Measurements from ENCODE around the gene MTCL1. TPM values are rescaled to one million over a fixed set of nuclear protein-coding genes. Genes with fewer than 3 reads are reported as not detected.

The MTCL1 gene
- total RNA-seq, 1 experiment from 2014 or later = 28.3 TPM

- intact Hi-C loops (cut with micrococcal nuclease; ENCODE audit: unreplicated experiment) = no loop called here
- BruUV-seq (replicated peaks) = no TSS peak
These were observed 37.5 kb upstream of the MTCL1 start for GRCh38 chr18:8667846-8668245.

GRCh38 chr18:8668381-8668780 is 37.0 kb upstream of the MTCL1 start:
- POLR2A ChIA-PET = no interaction called here
- BruUV-seq (replicated peaks) = no TSS peak
- Mint-ChIP-seq H3K27ac (ENCODE audit: unreplicated experiment) (no peak overlapping the region), H3K27me3 (ENCODE audit: insufficient read depth, unreplicated experiment) (no peaks in the 10 kb centered on the region), H3K4me3 (ENCODE audit: unreplicated experiment) (no peak overlapping the region), H3K4me1 (ENCODE audit: low read depth, unreplicated experiment) (no peaks in the 10 kb centered on the region), H3K36me3 (ENCODE audit: insufficient read depth, unreplicated experiment) (no peaks in the 10 kb centered on the region), H3K9me3 (ENCODE audit: unreplicated experiment) (no peaks in the 10 kb centered on the region)
- intact Hi-C loops (cut with micrococcal nuclease; ENCODE audit: unreplicated experiment) = no loop called here
- TF ChIP-seq CTCF (IDR thresholded peaks at IDR 0.05; ENCODE audit: insufficient read depth in 1 of 2, low read depth in 1 of 2, low read length in 1 of 2, severe bottlenecking in 1 of 2, unreplicated experiment in 1 of 2) = no peak
- H3K9me3 ChIP-seq = no peaks in the 10 kb centered on the region
- H3K4me3 ChIP-seq (ENCODE audit: low read depth, low read length) = no peak overlapping the region
- CTCF ChIA-PET = no interaction called here
- H3K27me3 ChIP-seq (replicated peaks; ENCODE audit: control insufficient read depth, insufficient read depth, low read length) = no peaks in the 10 kb centered on the region
- H3K36me3 ChIP-seq (ENCODE audit: control insufficient read depth, insufficient read depth, low read length) = no peaks in the 10 kb centered on the region
- H3K4me1 ChIP-seq = no peaks in the 10 kb centered on the region
- DNase-seq = no peak

More at GRCh38 chr18:8667846-8668245, 37.5 kb upstream of the MTCL1 start:
- H3K27me3 ChIP-seq (replicated peaks; ENCODE audit: control insufficient read depth, insufficient read depth, low read length) = no peaks in the 10 kb centered on the region
- H3K36me3 Mint-ChIP-seq (ENCODE audit: insufficient read depth, unreplicated experiment) = no peaks in the 10 kb centered on the region
- H3K4me3 ChIP-seq (ENCODE audit: low read depth, low read length) = no peak overlapping the region
- H3K27ac Mint-ChIP-seq (ENCODE audit: unreplicated experiment) = no peak overlapping the region
- ChIA-PET POLR2A (no interaction called here), CTCF (no interaction called here)
- no peak for TF ChIP-seq CTCF (IDR thresholded peaks at IDR 0.05; ENCODE audit: insufficient read depth in 1 of 2, low read depth in 1 of 2, low read length in 1 of 2, severe bottlenecking in 1 of 2, unreplicated experiment in 1 of 2)
- no peaks in the 10 kb centered on the region for H3K27me3 Mint-ChIP-seq (ENCODE audit: insufficient read depth, unreplicated experiment)
- DNase-seq = no peak
- no peaks in the 10 kb centered on the region for H3K36me3 ChIP-seq (ENCODE audit: control insufficient read depth, insufficient read depth, low read length)
- H3K4me1 Mint-ChIP-seq (ENCODE audit: low read depth, unreplicated experiment) = peaks cover 4% of the 10 kb centered on the region
- no peaks in the 10 kb centered on the region for H3K4me1 ChIP-seq
- H3K4me3 Mint-ChIP-seq (ENCODE audit: unreplicated experiment) = no peak overlapping the region
- no peaks in the 10 kb centered on the region for H3K9me3 ChIP-seq
- H3K9me3 Mint-ChIP-seq (ENCODE audit: unreplicated experiment) = no peaks in the 10 kb centered on the region

GRCh38 chr18:8669571-8669970 is 35.8 kb upstream of the MTCL1 start:
- Mint-ChIP-seq H3K4me1 (ENCODE audit: low read depth, unreplicated experiment) (no peaks in the 10 kb centered on the region), H3K36me3 (ENCODE audit: insufficient read depth, unreplicated experiment) (no peaks in the 10 kb centered on the region), H3K9me3 (ENCODE audit: unreplicated experiment) (no peaks in the 10 kb centered on the region), H3K27ac (ENCODE audit: unreplicated experiment) (no peak overlapping the region), H3K27me3 (ENCODE audit: insufficient read depth, unreplicated experiment) (no peaks in the 10 kb centered on the region), H3K4me3 (ENCODE audit: unreplicated experiment) (no peak overlapping the region)
- no peaks in the 10 kb centered on the region for H3K4me1 ChIP-seq
- intact Hi-C loops (cut with micrococcal nuclease; ENCODE audit: unreplicated experiment) = no loop called here
- no peaks in the 10 kb centered on the region for H3K9me3 ChIP-seq
- H3K36me3 ChIP-seq (ENCODE audit: control insufficient read depth, insufficient read depth, low read length) = no peaks in the 10 kb centered on the region
- no peak overlapping the region for H3K4me3 ChIP-seq (ENCODE audit: low read depth, low read length)
- BruUV-seq (replicated peaks) = no TSS peak
- no peaks in the 10 kb centered on the region for H3K27me3 ChIP-seq (replicated peaks; ENCODE audit: control insufficient read depth, insufficient read depth, low read length)
- TF ChIP-seq CTCF (IDR thresholded peaks at IDR 0.05; ENCODE audit: insufficient read depth in 1 of 2, low read depth in 1 of 2, low read length in 1 of 2, severe bottlenecking in 1 of 2, unreplicated experiment in 1 of 2) = no peak
- POLR2A ChIA-PET = no interaction called here
- DNase-seq = no peak
- CTCF ChIA-PET = no interaction called here
